Muscle layer of colon (tissue), 2 donors: Measurements from ENCODE around the gene LRRC4B.

ENCODE experiments used
- H3K27ac ChIP-seq: one replicate; pipeline ENCODE4 v1.7.0; 2013; ENCODE audit warnings: low read depth, mild to moderate bottlenecking, low read length, moderate library complexity
- H3K27me3 ChIP-seq, 2 donors: one replicate each; pipeline ENCODE4 v1.7.0; 2013; ENCODE audit warnings: low read length in 2 of 2, mild to moderate bottlenecking in 2 of 2; ENCODE audit not compliant: insufficient read depth in 2 of 2, control insufficient read depth in 1 of 2
- H3K36me3 ChIP-seq: one replicate; pipeline ENCODE4 v1.7.0; 2013; ENCODE audit warnings: mild to moderate bottlenecking, low read length; ENCODE audit not compliant: insufficient read depth
- H3K4me1 ChIP-seq: one replicate; pipeline ENCODE4 v1.7.0; 2013; ENCODE audit warnings: mild to moderate bottlenecking, low read length; ENCODE audit not compliant: insufficient read depth
- H3K4me3 ChIP-seq, 2 donors: one replicate each; pipeline ENCODE4 v1.7.0; 2013; ENCODE audit warnings: low read length in 2 of 2, low read depth in 1 of 2, mild to moderate bottlenecking in 1 of 2, moderate library complexity in 1 of 2
- H3K9ac ChIP-seq: one replicate; pipeline ENCODE4 v1.7.0; 2013; ENCODE audit warnings: low read length
- H3K9me3 ChIP-seq: one replicate; pipeline ENCODE4 v1.7.0; 2013; ENCODE audit warnings: mild to moderate bottlenecking, low read length
- donor health status: abdominal sarcoma.
- donor health status: Adenocarcinoma of cecum.

LRRC4B gene

DNA sequence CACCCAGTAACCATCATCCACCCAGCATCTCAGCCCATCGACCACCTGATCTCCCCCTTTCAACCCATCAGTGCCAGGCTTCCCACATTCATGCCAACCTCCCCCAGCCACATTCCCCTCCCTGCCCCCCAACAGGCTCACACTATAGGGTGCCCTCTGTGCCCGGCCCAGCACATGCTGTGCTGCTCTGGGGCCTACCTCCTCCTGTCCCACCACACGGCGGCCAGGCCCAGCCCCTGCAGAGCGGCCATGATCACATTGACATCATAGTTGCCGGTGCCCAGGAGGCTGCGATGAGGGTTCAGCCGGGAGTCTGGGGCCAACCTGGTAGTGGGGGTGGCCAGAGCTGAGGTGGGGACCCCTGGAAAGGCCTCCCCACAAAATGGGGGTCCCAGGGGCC, 60.9 kb downstream of the LRRC4B start:
- Histone ChIP-seq H3K36me3 (no peaks in the 10 kb centered on the region), H3K27me3 (no peaks in the 10 kb centered on the region), H3K4me3 (no peak overlapping the region), H3K9ac (no peak overlapping the region), H3K4me1 (peaks cover 16% of the 10 kb centered on the region), H3K9me3 (no peaks in the 10 kb centered on the region), H3K27ac (no peak overlapping the region)

- H3K9me3 ChIP-seq, result no peaks in the 10 kb centered on the region
- H3K4me1 ChIP-seq, result peaks cover 12% of the 10 kb centered on the region
- no peaks in the 10 kb centered on the region for H3K27me3 ChIP-seq
- H3K4me3 ChIP-seq, result no peak overlapping the region
- no peak overlapping the region for H3K27ac ChIP-seq
- H3K9ac ChIP-seq, result no peak overlapping the region
- H3K36me3 ChIP-seq, result no peaks in the 10 kb centered on the region
Measured at GRCh38 chr19:50506700-50507099, 61.5 kb downstream of the LRRC4B start.

GRCh38 chr19:50505856-50506611, 62.2 kb downstream of the LRRC4B start:
- H3K4me3 ChIP-seq, result no peak overlapping the region
- no peaks in the 10 kb centered on the region for H3K27me3 ChIP-seq
- H3K4me1 ChIP-seq, result peaks cover 9% of the 10 kb centered on the region
- H3K9ac ChIP-seq, result no peak overlapping the region
- H3K9me3 ChIP-seq, result no peaks in the 10 kb centered on the region
- H3K36me3 ChIP-seq, result no peaks in the 10 kb centered on the region
- H3K27ac ChIP-seq, result no peak overlapping the region

DNA sequence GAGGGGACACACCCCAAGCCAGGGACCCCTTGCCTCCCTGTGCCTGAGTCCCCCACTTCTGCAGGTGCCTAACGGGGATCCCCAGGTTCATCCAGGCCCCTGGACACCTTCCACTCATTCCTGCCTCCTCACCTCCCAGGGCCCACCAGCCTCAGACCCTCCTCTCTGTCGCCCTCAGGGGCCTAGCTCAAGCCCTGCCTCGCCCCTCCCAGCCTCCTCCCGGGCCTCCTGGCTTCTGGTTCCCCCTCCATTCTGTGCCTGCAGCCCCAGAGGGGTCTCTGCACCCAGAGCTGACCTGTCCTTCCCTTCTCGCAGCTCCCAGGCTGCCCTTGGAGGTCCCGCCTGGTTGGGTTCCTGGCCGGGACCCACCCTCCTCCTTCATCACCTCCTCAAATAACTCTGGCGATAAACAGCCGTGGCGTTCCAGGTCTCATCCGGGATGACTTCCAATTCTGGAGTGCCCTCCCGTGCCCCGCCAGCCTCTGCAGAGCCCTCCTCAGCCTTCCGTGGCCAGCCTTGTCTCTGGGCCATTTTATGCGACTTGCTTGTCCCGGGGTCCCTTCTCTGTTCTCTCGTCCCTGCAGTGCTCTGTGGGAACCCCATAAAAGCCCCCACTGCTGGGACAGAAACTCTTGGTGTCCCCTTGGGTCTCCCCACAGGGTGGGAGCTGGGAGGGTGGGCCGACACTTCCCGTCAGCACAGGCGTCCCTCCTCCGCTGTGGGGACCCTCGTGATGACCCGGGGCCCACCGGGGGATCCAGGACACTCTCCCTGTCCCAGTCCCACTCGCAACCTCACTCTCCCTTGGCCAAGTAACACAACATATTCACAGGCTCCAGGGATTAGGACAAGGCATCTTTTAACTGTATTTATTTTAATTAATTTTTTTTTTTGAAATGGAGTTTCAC, 66.4 kb downstream of the LRRC4B start:
- Histone ChIP-seq H3K36me3 (no peaks in the 10 kb centered on the region), H3K4me1 (no peaks in the 10 kb centered on the region), H3K9me3 (no peaks in the 10 kb centered on the region), H3K4me3 (no peak overlapping the region), H3K27me3 (no peaks in the 10 kb centered on the region), H3K9ac (no peak overlapping the region), H3K27ac (no peak overlapping the region)

- H3K9ac ChIP-seq, result no peak overlapping the region
- no peak overlapping the region for H3K27ac ChIP-seq
Measured at GRCh38 chr19:50501186-50501567, 67.1 kb downstream of the LRRC4B start.

GRCh38 chr19:50500753-50501151, 67.5 kb downstream of the LRRC4B start:
- no peaks in the 10 kb centered on the region for H3K36me3 ChIP-seq
- H3K4me1 ChIP-seq, result no peaks in the 10 kb centered on the region
- no peaks in the 10 kb centered on the region for H3K27me3 ChIP-seq
- no peak overlapping the region for H3K9ac ChIP-seq
- no peaks in the 10 kb centered on the region for H3K9me3 ChIP-seq
- no peak overlapping the region for H3K4me3 ChIP-seq
- H3K27ac ChIP-seq, result no peak overlapping the region

More at GRCh38 chr19:50501186-50501567, 67.1 kb downstream of the LRRC4B start:
- Histone ChIP-seq H3K4me3 (no peak overlapping the region), H3K4me1 (no peaks in the 10 kb centered on the region), H3K9me3 (no peaks in the 10 kb centered on the region), H3K27me3 (no peaks in the 10 kb centered on the region), H3K36me3 (no peaks in the 10 kb centered on the region)

GRCh38 chr19:50500060-50500752, 68.0 kb downstream of the LRRC4B start:
- Histone ChIP-seq H3K9me3 (no peaks in the 10 kb centered on the region), H3K36me3 (no peaks in the 10 kb centered on the region), H3K4me3 (no peak overlapping the region), H3K27me3 (no peaks in the 10 kb centered on the region), H3K9ac (no peak overlapping the region), H3K4me1 (no peaks in the 10 kb centered on the region), H3K27ac (no peak overlapping the region)

DNA sequence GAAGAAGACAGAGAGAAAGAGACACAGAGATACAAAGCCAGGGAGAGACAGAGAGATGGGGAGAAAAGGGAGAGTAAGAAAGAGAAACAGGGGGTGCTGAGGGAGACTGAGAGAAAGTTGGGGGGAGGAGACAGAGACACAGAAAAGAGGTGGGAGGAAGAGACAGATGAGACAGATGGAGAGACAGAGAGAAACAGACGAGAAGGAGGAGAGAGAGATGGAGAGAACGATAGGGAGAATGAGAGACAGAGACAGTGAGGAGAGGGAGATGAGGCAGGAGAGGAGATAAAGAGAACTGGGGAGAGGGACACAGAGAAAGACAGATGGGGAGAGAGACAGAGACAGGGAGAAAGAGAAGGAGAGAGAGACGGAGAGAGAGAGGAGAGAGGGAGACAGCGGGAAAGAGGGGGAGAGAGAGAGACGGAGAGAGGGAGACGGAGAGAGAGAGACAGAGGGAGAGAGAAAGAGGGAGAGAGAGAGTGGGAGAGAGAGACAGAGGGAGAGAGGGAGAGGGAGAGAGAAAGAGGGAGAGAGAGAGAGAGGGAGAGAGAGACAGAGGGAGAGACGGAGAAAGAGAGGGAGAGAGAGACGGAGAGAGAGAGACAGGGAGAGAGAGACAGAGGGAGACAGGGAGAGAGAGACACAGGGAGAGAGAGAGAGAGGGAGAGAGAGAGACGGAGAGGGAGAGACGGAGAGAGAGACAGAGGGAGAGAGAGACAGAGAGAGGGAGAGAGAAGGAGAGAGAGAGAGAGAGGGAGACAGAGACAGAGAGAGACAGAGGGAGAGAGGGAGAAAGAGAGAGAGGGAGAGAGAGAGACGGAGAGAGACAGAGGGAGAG, 69.8 kb downstream of the LRRC4B start:
- Histone ChIP-seq H3K9ac (no peak overlapping the region), H3K4me3 (no peak overlapping the region), H3K4me1 (no peaks in the 10 kb centered on the region), H3K27me3 (no peaks in the 10 kb centered on the region), H3K9me3 (no peaks in the 10 kb centered on the region), H3K27ac (no peak overlapping the region), H3K36me3 (no peaks in the 10 kb centered on the region)

DNA sequence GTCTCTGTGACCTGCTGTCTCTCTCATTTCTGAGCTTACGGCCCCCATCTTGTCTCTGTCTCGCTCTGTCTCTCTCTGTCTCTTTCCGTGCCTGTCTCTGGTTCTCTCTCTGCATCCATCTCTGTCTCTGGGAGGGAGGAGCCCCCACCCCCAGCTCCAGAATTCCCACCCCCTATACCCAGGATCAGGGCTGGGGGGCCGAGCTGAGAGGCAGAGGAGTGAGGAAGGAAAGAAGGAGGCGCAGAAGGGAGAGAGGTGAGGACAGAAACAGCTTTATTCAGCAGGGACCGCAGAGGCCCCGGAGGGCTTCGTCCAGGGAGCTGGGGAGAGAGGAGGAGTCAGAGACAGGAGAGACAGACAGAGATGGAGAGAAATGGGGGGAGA, 71.2 kb downstream of the LRRC4B start:
- Histone ChIP-seq H3K9ac (no peak overlapping the region), H3K4me1 (no peaks in the 10 kb centered on the region), H3K27ac (no peak overlapping the region), H3K4me3 (no peak overlapping the region), H3K27me3 (no peaks in the 10 kb centered on the region), H3K9me3 (no peaks in the 10 kb centered on the region), H3K36me3 (no peaks in the 10 kb centered on the region)

DNA sequence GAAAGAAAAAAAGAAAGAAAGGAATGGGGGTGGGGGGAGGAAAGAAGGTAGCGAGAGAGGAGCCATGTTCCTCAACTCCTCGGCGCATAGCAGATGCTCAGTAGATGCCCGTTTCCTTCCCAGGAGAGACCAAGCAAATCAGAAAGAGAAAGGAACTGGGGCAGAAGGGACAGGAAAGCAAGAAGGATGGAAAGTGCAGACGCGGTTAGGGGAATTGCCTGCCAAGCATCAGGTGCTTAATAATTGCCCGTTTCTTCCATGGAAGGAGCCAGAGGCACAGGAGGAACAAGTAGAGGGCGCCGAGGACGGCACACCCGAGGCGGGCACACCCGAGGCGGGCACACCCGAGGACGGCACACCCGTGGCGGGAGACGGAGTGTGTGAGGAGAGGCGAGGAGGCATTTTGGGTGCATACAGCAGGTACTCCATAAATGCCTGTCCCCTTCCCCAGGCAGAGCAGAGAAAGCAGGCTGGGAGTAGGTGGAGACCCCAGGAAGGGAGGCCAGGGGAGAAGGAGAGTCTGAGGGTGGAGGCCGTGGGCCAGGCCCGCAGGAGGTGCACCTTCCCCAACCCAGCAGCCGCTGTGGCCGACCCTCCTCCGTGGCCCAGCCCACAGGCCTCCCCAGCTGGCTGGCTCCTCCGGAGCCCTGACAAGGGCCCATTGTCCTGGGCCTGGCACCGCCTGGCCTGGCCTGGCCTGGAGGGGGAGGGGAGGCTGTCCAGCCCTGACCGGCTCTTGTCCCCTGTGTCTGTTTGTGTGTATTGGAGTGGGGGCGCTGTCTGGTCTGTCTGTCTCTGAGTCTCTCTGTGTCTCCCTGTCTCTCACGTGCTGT, 71.8 kb downstream of the LRRC4B start:
- Histone ChIP-seq H3K9me3 (no peaks in the 10 kb centered on the region), H3K27ac (no peak overlapping the region), H3K36me3 (no peaks in the 10 kb centered on the region), H3K4me3 (no peak overlapping the region), H3K27me3 (no peaks in the 10 kb centered on the region), H3K4me1 (no peaks in the 10 kb centered on the region), H3K9ac (no peak overlapping the region)
